Measurements from ENCODE around the gene DDX39A. TPM values are rescaled to one million over a fixed set of nuclear protein-coding genes. Genes with fewer than 3 reads are reported as not detected.
"Not testable (repeated sequence)": the region's sequence is repeated elsewhere in the genome, so short reads cannot be mapped to it uniquely, and the experiment has no call there.

The DDX39A gene
- total RNA-seq, 1 donor: 49.2 TPM

DNA sequence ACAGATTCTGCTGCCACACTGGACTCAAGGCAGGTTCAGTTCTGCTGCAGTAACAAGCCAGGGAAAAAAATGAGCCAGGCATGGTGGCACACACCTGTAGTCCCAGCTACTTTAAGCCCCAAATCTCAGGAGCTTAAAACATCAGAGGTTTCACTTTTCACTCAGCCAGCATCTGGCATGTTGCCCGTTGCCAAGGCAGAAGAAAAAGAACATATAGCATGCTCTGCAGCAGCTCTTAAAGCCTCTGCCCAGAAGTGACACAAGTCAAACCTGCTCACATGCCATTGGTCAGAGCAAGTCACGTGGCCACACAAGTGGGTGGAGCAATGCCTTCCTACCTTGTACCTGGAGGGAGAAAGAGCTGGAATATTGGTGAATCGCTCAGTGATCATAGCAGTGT lies 52.6 kb downstream of the DDX39A start:
- H2AFZ ChIP-seq (ENCODE audit: low read length): no peak overlapping the region
- no peak overlapping the region for H3K4me2 ChIP-seq (ENCODE audit: insufficient read depth, low read length)
- H3K79me2 ChIP-seq (ENCODE audit: insufficient read depth, low read length): no peaks in the 10 kb centered on the region
- no peaks in the 10 kb centered on the region for H4K20me1 ChIP-seq (ENCODE audit: insufficient read depth, low read length)
- TF ChIP-seq, protein P1, sequence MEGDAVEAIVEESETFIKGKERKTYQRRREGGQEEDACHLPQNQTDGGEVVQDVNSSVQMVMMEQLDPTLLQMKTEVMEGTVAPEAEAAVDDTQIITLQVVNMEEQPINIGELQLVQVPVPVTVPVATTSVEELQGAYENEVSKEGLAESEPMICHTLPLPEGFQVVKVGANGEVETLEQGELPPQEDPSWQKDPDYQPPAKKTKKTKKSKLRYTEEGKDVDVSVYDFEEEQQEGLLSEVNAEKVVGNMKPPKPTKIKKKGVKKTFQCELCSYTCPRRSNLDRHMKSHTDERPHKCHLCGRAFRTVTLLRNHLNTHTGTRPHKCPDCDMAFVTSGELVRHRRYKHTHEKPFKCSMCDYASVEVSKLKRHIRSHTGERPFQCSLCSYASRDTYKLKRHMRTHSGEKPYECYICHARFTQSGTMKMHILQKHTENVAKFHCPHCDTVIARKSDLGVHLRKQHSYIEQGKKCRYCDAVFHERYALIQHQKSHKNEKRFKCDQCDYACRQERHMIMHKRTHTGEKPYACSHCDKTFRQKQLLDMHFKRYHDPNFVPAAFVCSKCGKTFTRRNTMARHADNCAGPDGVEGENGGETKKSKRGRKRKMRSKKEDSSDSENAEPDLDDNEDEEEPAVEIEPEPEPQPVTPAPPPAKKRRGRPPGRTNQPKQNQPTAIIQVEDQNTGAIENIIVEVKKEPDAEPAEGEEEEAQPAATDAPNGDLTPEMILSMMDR (IDR thresholded peaks at IDR 0.05; ENCODE audit: extremely low read depth, low read depth, low read length): no peak
- H3K4me1 ChIP-seq (ENCODE audit: insufficient read depth, low read length): peaks cover 21% of the 10 kb centered on the region
- no peak overlapping the region for H3K27ac ChIP-seq (ENCODE audit: low read depth, low read length)
- H3K27me3 ChIP-seq (ENCODE audit: insufficient read depth, low read length): no peaks in the 10 kb centered on the region
- no peak overlapping the region for H3K4me3 ChIP-seq (ENCODE audit: insufficient read depth, low read length)
- no peaks in the 10 kb centered on the region for H3K9me3 ChIP-seq (ENCODE audit: low read depth, low read length)
- no peak for DNase-seq (ENCODE audit: insufficient read length, low spot score, missing footprints)
- no peaks in the 10 kb centered on the region for H3K36me3 ChIP-seq (ENCODE audit: insufficient read depth, low read length)

DNA sequence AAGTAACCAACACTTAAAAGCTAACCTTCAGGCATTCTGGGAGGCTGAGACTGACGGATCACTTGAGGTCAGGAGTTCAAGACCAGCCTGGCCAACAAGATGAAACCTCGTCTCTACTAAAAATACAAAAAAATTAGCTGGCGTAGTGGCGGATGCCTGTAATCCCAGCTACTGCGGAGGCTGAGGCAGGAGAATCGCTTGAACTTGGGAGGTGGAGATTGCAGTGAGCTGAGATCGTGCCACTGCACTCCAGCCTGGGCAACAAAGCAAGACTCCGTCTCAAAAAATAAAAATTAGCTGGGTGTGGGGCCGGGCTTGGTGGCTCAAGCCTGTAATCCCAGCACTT lies 55.1 kb downstream of the DDX39A start:
- H3K4me1 ChIP-seq (ENCODE audit: insufficient read depth, low read length); H3K27me3 ChIP-seq (ENCODE audit: insufficient read depth, low read length); H4K20me1 ChIP-seq (ENCODE audit: insufficient read depth, low read length); DNase-seq (ENCODE audit: insufficient read length, low spot score, missing footprints); H3K36me3 ChIP-seq (ENCODE audit: insufficient read depth, low read length); H3K79me2 ChIP-seq (ENCODE audit: insufficient read depth, low read length); H3K9me3 ChIP-seq (ENCODE audit: low read depth, low read length): not testable (repeated sequence)
- peak overlapping the region; percentile 66 for H3K4me2 ChIP-seq (ENCODE audit: insufficient read depth, low read length)
- H2AFZ ChIP-seq (ENCODE audit: low read length): peak overlapping the region; percentile 73
- H3K27ac ChIP-seq (ENCODE audit: low read depth, low read length): peak overlapping the region; percentile 56
- peak overlapping the region; percentile 58 for H3K4me3 ChIP-seq (ENCODE audit: insufficient read depth, low read length)

DNA sequence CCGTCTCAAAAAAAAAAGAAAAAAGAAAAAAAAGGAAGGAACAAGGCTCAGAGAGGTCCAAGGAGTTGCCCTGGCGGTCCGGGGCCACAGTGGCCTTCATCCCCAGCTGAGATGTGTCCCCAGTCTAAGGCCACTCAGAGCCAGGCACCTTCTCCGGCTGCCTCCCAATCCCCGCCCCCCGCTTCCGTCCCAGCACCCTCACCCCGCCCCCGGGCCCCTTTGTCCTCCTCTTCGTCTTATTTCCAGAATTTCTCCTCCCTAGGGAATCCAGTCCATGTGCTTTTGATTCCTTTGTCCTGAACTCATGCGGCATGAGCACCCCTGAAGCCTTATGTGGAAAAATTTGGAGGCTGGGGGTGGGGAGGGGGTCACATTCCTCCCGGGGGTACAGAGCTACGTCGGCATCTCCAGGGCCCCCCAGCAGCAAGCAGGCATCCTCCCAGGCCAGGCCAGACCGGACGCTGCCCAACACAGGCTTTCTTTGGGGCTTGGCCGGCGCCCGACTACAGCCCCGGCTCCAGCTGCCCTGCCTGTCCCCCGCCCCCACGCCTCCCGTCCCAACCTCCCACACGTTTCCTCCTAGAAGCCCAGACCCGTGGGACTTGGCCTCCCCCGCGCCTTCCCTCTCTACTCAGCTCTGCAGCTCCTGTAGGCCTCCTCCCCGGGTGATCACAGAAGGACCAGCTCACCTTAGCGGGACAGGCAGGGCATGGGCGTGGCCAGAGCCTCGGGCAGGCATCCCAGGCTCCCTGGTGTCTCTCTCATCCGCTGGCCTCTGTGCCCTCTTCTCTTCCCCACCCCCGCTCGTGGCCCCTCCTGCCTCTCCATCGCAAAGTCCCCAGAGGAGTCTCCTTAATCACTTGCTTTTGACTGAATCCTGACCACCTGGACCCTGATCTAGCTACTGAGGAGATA lies 55.7 kb downstream of the DDX39A start:
- peak overlapping the region; percentile 73 for H2AFZ ChIP-seq (ENCODE audit: low read length)
- H4K20me1 ChIP-seq (ENCODE audit: insufficient read depth, low read length): no peaks in the 10 kb centered on the region
- H3K4me1 ChIP-seq (ENCODE audit: insufficient read depth, low read length): peaks cover 7% of the 10 kb centered on the region
- H3K79me2 ChIP-seq (ENCODE audit: insufficient read depth, low read length): no peaks in the 10 kb centered on the region
- peak overlapping the region; percentile 66 for H3K4me2 ChIP-seq (ENCODE audit: insufficient read depth, low read length)
- peak overlapping the region; percentile 56 for H3K27ac ChIP-seq (ENCODE audit: low read depth, low read length)
- H3K9me3 ChIP-seq (ENCODE audit: low read depth, low read length): no peaks in the 10 kb centered on the region
- TF ChIP-seq, protein P1 (IDR thresholded peaks at IDR 0.05; ENCODE audit: extremely low read depth, low read depth, low read length): no peak
- peak overlapping the region; percentile 58 for H3K4me3 ChIP-seq (ENCODE audit: insufficient read depth, low read length)
- DNase-seq (ENCODE audit: insufficient read length, low spot score, missing footprints): peak; percentile 92
- H3K27me3 ChIP-seq (ENCODE audit: insufficient read depth, low read length): no peaks in the 10 kb centered on the region
- H3K36me3 ChIP-seq (ENCODE audit: insufficient read depth, low read length): no peaks in the 10 kb centered on the region

DNA sequence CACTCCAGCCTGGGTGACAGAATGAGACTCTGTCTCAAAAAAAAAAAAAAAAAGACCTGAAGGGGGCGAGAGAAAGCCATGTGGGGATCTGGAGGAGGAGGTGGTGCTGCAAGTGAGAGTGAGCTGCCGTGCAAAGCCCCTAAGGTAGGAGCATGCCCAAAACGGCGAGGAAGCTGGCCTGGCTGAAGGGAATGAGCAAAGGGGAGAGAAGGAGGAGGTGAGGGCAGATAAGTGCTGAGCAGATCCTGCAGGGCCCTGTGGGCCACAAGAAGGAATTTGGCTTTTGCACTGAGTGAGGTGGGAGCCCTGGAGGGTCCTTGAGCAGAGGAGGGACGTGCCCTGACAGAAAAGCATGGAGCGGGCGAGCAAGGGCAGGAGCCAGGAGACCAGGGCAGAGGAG lies 57.3 kb downstream of the DDX39A start:
- H3K27ac ChIP-seq (ENCODE audit: low read depth, low read length): no peak overlapping the region
- no peak for DNase-seq (ENCODE audit: insufficient read length, low spot score, missing footprints)

More for the DNA sequence above, 57.3 kb downstream of the DDX39A start:
- Histone ChIP-seq H3K27me3 (ENCODE audit: insufficient read depth, low read length) (no peaks in the 10 kb centered on the region), H3K4me2 (ENCODE audit: insufficient read depth, low read length) (no peak overlapping the region), H4K20me1 (ENCODE audit: insufficient read depth, low read length) (no peaks in the 10 kb centered on the region), H3K79me2 (ENCODE audit: insufficient read depth, low read length) (no peaks in the 10 kb centered on the region), H3K9me3 (ENCODE audit: low read depth, low read length) (no peaks in the 10 kb centered on the region), H2AFZ (ENCODE audit: low read length) (no peak overlapping the region), H3K4me1 (ENCODE audit: insufficient read depth, low read length) (peaks cover 7% of the 10 kb centered on the region), H3K36me3 (ENCODE audit: insufficient read depth, low read length) (no peaks in the 10 kb centered on the region), H3K4me3 (ENCODE audit: insufficient read depth, low read length) (no peak overlapping the region)
- TF ChIP-seq, protein P1 (IDR thresholded peaks at IDR 0.05; ENCODE audit: extremely low read depth, low read depth, low read length): peak; percentile 31

Other genes starting within 250 kb of the DDX39A start
- gene ADGRL1, start 213.2 kb downstream of the DDX39A start, total RNA-seq: 2.5 and 2.9 TPM in 2 replicates
- 16.8 and 25.3 TPM in 2 replicates for gene ADGRE5, start 37.9 kb downstream of the DDX39A start, total RNA-seq
- gene PKN1, start 14.0 kb upstream of the DDX39A start, total RNA-seq: 138 and 167 TPM in 2 replicates
- 0.72 and 0.88 TPM in 2 replicates for gene PTGER1, start 56.0 kb upstream of the DDX39A start, total RNA-seq
- 114 and 115 TPM in 2 replicates for gene GIPC1, start 76.8 kb upstream of the DDX39A start, total RNA-seq
- gene DNAJB1, start 99.1 kb upstream of the DDX39A start, total RNA-seq: 65.1 and 70.9 TPM in 2 replicates
- gene TECR, start 110.3 kb upstream of the DDX39A start, total RNA-seq: 40.1 and 41.6 TPM in 2 replicates
- 219 and 227 TPM in 2 replicates for gene NDUFB7, start 152.7 kb upstream of the DDX39A start, total RNA-seq
- under 0.01 TPM in 1 of 2 replicates, not detected in the other for gene CLEC17A, start 163.7 kb upstream of the DDX39A start, total RNA-seq

Measured in osteoblast (primary cell).